HG03064 (cell line): Measurements from ENCODE around the gene SECISBP2.
"Not testable (repeated sequence)": the region's sequence is repeated elsewhere in the genome, so short reads cannot be mapped to it uniquely, and the experiment has no call there.

Source experiments
- ATAC-seq: cut with Tn5 transposase; IDR thresholded peaks from one replicate; pipeline ENCODE4 v1.9.1; 2021; ENCODE audit warnings: low read depth; ENCODE audit not compliant: unreplicated experiment

Gene SECISBP2

DNA sequence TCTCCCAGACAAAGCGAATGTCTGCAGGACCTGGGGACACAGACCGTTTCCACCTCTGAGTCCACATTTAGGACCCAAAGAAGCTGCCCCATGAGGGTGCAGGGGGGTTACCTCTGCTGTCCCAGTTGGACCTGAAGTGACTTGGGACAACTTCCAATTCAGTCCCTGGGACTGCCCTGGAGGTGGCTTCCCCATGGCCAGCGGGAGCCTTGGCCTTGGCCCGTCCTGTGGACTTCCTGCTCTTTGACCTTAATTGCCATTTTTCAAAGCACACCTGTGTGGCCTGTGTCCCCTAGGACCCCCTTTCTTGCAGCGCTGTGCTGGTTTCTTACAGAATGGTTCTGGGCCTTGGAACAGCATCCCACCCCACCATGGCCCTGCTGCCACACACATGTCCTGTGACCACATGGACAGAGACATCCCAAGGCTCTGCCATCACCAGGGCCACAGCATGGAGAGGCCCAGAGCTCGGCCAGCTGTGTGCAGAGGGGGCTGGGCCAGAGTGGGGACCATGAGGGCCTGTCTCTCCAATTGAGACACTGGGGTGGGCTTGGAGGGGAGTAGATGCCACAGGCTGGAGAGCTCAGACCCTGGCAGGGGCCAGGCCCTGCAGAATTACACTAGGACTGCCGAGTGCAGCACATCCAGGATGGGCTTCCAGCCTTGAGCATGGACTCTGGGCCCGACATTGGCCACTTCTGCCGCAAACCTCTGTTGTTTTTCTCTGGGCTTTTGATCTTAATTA, 45.8 kb downstream of the SECISBP2 start:
- ATAC-seq, result no peak

DNA sequence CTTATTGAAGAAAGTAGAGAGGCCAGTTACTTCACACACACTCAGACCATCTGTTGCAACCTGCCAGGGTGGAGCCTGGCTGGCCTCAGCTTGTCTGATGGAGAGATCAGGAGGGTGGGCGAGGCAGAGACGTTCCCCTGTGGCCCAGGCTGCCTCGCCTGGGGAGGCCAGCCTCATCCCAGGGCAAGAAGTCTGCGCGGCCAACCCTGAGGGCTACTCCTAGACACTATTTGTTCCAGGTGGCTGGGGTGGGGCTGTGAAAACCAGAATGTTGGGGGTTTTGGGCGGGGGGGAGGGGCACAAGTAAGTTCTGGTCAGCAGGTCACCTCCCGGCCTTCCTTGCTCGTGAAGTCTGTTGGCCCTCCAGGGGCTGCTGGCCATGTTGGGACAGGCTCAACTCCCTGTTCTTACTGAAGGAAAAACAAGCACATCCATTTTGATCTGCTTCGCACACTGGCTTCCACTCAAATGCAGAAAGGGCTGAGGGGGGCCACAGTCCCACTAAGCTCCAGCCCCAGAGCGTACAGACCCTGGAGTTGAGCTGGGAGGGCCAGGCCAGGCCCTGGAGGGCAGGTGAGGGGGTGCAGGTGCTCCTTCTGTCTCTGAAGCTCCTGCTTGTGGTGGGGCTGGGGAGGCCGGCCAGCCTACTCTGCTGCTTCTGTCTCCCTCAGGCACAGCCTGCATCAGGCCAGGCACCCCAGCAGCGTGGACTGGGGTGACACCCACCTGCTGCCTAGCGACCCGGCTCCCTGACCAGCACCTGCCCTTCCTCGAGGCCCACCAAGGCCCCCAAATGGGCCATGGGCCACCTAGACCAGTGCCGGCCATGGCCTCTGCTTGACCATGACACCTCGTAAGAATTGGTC, 46.6 kb downstream of the SECISBP2 start:
- no peak for ATAC-seq

DNA sequence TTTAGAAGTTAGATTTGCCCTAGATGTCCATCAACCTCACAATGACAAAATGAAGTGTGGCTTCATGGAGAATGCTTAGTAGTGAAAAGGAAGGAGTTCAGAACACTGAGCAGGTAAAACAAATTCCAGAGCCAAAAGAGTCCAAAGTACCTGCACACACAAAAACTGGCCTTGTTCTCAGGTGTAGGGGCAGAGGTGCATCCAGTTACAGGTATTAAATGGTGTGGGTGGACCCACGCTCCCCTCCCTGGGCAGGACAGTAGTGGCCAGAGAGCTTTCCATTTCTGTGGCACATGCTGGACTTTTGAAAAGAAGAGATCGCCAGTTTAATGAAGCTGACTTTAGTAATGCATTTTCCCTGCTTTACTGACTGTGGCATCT, 47.2 kb downstream of the SECISBP2 start:
- ATAC-seq, result no peak

DNA sequence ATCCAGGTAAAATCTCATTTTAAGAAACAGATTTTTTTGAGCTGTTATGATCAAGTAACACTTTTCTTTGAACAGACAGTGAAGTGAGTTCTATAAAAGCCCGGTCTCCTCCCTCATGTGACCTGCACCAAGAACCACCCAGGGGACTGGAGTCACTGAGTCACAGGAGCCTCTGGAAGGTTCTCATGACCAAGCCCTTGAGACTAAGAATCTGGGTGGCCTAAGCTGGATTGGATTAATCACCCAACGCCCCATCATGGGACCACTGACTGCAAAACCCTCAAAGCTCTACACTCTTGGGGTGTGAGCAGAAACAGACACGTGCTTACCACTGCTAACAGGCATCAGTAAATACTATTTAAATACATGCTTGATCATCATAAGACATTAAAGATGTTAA, 48.4 kb downstream of the SECISBP2 start:
- no peak for ATAC-seq

DNA sequence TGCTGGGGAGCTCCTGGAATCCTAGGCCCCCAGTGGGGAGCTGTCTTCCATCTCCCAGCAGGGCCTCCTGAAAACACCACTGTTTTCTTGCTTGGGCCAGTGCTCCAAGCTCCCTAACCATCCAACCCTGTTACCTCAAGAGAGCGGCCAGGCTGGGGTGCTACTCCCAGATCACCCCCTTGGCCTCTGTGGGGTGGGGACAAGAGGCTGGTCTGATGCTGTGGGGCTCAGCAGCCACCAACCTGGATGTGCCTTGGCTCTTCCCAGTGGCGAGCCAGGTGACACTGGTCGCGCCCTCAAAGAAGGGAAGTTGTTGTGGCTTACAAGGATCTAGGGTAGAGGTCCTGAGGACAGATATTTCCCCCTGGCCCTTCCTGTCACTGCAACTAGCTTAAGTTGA, 49.0 kb downstream of the SECISBP2 start:
- ATAC-seq, result no peak

DNA sequence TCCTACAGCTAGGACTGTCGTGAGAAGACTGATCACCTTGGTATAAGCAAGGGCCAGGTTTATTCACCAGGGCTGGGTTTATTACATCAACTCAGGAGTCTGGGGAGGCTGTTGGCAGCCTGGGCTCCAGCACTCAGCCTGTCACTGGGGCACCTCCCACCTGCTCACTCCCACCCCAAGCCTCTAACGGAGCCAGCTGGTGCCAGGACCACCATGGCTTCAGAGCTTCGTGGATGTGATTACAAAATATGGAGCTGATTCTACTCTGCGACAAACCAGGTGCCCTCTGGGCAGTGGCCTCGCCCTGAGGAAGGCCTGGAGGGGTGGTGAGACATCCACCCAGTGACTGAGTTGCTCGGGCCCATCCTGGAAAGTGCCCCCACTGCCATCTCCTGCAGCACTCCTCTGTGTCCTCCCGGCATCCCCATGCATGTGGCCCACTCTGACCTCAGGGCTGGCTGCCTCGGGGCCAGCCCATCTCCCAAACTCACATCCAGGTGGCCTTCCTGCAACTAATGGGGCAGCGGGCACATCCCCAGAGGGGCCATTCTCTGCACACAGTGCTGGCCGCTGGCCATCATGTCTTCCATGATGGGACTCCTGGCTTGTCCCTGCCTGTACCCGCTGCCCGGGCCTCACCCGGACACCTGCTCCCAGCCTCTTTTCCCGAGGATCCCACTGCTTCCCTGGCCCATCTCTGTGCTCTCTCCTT, 49.6 kb downstream of the SECISBP2 start:
- no peak for ATAC-seq

DNA sequence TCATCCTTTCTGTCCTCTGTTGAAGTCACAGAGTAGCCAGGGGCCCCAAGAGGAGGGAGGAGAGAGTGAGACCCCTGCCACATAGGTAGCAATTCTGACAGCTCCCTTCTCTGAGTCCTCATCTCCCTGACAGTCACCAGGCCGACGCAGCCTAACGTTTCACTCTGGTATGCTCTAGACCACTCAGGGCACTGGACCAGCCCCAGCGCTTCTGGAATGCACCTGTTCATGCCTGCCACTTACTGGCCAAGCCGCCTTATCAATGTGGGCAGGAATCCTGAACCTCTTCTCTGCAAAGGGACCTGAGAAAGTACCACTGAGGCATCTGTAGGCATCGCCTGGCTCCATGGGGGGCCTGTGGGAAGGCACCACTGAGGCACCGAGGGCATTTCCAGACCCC, 50.2 kb downstream of the SECISBP2 start:
- no peak for ATAC-seq

DNA sequence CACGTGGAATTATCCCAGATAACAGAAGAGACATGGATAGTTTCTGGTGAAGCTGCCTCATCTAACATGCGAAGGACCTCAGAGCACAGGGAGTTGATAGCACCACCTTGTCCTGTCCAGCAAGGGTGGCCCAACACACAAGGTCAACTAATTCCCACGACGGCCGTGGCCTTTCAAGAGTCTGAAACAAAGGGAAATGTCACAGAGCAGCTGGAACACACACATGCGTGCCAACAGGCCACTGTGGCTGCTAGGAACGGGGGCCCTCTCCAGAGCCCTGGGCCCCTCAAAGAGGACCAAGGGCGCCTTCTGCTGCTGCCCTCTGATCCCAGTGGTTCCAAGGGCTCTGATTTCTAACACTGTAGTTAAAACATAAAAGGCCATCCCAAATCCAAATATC, 50.7 kb downstream of the SECISBP2 start:
- no peak for ATAC-seq

DNA sequence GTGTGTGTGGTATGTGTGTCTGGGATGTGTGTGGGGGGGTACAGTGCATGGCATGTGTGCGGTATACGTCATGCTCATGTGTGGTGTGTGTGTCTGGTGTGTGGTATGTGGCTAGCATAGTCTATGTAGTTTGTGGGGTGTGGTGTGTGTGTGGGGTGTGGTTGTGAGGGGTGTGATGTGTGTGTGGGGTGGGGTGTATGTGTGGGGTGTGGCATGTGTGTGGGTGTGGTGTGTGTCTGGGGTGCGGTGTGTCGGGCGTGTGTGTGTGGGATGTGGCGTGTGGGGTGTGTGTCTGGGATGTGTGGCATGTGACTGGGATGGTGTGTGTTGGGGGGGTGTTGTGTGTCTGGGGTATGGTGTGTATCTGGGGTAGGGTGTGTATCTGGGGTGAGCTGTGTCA, 52.3 kb downstream of the SECISBP2 start:
- no peak for ATAC-seq

DNA sequence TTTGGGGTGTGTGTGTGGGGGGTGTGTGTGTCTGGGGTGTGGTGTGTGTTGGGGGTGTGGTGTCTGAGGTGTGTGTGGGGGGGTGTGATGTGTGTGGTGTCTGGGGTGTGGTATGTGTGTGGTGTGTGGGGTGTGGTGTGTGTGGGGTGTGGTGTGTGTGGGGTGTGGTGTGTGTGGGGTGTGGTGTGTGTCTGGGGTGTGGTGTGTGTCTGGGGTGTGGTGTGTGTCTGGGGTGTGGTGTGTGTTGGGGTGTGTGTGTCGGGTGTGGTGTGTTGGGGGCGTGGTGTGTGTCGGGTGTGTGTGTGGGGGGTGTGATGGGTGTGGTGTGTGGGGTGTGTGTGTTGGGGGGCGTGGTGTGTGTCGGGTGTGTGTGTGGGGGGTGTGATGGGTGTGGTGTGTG, 53.5 kb downstream of the SECISBP2 start:
- ATAC-seq, result not testable (repeated sequence)

DNA sequence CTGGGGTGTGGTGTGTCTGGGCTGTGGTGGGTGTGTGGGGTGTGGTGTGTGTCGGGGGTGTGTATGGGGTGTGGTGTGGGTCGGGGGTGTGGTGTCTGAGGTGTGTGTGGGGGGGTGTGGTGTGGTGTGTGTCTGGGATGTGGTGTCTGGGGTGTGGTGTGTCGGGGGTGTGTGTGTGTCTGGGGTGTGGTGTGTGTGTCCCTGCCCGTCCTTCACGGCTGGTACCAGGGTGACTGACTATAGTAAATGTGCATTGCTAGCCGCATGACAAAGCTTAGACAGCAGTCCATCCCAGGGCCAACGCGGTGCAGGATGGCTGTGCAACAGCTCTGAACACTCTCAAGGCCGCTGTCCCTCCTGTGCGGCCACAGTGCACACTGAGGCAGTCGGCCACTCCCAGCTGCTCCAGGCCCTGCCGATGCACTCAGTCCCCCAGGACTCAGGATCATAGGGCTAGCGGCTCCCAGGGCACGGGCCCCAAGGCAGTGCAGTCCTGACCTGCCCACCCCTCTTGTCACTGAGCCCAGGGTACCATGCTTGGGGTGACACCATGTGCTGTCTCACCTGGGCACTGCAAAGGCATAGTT, 54.0 kb downstream of the SECISBP2 start:
- no peak for ATAC-seq

DNA sequence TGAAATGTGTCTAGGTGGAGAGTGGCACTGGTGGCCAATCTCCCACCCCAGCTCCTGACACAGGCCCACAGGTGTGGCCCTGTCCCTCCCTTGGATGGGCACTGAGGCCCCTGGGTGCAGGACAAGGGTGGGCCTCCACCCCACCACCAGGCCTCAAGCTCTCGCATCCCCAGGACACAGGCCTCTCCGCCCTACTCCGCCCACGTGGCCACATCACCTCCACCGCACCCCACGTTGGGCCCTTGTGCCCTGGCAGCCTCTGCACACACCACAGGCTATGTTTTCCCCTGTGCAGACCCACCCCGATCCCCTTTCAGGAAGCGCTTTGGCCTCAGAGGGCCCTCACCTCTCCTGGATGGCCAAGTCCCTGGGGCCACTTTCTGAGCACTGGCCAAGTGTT, 54.7 kb downstream of the SECISBP2 start:
- no peak for ATAC-seq

DNA sequence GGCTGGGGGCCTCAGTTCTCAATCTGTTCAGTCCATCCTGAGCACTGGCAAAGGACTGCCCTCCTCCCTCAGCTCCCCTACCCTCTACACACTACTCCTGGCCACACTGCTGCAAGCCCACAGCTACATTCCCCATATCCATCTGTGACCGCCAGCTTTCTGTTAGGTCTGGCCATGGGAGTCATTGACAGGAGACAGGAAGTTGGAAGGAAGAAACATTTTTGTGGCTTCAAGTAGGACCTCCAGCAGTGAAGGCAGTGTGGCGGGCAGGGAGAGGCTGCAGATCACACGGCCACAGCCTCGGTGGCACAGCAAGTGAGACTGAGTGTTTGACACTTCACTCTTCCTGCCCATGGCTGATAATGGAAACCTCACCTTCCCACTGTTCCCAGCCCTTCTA, 55.9 kb downstream of the SECISBP2 start:
- no peak for ATAC-seq

DNA sequence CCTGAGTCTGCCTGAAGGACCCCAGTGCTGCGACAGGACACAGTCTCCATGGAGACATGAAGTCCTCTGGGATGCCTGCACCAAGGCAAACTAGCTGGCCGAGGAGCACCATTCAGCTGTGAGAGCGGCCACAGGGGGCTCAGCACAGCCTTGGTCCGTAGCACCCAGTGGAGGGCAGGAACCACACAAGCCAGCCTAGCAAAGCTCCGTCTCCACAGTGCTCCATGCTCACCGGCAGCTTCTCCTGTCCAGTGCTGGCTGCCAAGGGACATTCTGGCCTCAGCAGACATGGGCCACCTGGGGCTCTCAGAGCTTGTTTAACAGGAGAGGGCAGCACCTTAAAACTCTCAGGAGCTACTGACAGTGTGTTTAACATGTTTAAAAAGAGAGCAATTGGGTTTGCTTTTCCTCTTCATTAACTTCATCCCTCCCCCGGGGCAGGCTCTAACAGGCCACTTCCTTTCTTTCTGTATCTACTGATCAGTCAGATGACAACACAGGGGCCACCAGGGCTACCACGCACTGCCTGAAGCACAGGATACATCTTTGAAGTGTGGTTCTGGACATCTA, 57.0 kb downstream of the SECISBP2 start:
- peak; percentile 72 for ATAC-seq

DNA sequence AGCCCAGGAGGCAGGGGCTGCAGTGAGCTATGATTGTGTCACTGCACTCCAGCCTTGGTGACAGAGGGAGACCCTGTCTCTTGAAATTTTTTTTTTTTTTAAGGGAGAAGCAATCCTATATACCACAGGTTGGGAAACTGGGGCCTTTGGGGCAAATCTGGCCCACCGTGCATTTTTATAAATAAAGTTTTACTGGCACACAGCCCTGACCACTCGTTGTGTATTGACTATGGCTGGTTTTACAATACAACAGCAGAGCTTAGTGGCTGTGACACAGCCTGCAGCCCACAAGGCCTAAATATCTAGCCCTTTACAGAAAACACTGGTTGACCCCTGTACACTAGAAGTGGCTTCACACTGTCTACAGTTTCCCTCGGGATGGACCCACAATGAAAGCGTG, 58.0 kb downstream of the SECISBP2 start:
- ATAC-seq, result no peak

DNA sequence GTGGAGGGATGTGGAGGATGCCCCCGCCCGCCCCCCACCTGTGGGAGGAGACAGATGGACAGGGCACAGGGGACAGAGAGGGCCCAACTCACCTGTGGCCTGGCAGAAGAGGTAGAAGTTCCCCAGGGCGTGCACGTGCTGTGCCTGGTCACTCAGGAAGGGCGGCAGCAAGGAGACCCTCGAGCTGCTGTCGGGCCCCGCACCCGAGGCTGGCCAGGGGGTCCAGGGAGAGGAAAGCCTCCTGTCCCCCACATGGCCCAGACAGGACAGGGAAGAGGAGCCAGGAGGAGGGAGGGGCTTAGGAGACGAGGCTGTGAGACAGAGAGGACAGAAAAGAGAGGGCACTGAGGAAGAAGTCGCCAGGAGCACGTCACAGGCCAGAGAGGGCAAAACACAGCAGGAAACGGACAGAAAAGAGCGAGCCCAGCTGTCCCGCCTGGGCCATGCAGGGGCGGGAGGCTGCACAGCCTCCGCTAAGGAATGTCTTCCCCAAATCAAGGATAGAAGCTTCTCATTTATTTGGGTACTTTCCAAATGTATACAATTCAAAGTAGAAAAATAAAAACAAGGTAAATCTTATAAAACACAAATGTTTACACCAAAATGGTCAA, 58.5 kb downstream of the SECISBP2 start:
- ATAC-seq, result no peak

DNA sequence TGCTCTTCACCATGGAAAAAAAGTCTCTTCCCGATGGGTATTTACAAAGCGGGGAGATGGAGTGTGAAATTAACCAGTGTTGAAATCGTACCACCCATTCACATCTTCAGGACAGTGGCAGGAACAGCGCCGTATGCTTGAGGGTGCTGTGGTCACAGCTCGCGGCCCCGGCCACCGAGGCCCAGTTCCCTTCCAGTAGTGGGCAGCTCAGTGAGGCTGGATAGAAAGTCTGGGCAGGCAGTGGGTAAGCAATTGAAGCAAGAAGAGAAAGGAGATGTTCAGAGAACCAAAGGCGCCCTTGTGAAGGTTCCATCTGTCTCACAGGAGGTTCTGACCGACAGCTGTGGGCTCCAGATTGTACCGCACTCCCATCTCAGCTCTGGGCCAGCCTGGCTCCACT, 59.1 kb downstream of the SECISBP2 start:
- ATAC-seq, result no peak

DNA sequence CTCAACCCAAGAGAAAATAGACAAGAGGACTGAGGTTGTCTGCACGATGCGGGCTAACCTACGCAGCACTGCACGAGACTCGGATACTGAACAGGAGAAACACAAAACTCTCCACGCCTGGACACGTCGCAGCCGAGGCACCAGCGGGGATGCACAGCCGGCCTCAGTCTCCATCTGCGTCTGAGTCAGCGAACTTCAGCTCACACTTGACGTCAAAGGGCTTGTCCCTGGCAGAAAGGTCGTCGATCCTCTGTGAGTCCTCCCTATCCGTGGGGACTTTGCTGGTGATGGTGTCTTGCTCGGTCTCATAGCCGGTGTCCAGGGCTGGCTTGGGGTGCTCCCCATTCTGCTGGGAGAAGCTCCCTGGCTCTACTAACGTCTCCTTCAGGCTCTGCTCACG, 60.2 kb downstream of the SECISBP2 start:
- no peak for ATAC-seq

DNA sequence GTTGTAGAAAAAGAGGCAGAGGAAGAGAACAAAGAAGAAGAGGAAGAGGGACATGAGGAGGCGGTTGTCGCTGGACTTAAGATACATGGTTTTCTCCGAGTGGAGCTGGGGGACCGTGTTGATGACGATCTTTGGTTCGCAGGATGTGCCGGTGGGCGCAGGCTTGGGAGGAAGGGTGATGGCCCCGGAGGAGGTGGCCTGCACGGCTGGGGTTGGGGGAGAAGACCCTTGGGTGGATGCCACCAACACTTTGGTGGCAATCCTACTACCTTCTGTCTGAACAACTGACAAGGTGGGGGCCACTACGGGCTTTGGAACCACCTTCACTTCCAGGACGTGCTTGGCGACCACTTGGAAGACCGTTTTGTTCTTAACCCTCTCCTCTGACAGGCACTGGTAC, 60.7 kb downstream of the SECISBP2 start:
- ATAC-seq, result no peak

DNA sequence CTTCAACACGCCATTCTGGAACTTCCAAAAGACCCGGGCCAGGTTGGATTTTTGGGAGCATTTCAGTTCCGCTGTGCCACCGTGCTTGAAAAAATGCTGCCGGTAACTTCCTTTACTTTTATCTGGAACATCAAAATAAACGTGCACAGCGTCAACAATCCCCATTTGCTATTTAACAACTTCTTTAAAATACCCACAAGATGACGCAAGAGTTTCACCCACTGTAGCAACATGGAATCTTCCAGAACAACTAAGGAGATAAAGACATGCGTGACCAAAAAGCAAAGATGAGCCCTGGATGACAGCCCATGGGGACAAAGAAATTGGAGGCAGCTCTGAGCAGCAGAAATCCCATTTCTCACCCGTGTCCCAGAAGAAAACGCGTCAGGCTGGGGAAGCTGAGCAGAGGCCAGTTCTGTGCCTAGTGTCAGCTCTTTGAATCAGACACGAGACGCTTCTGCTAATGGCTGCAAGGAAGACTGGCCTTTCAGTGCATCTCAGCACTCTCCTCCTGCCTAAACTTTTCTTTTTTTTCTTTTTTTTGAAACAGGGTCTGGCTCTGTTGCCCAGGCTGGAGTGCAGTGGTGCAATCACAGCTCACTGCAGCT, 61.3 kb downstream of the SECISBP2 start:
- ATAC-seq, result no peak
